Measurements from ENCODE around the gene KLHDC4. TPM values are rescaled to one million over a fixed set of nuclear protein-coding genes. Genes with fewer than 3 reads are reported as not detected.
"Not testable (repeated sequence)": the region's sequence is repeated elsewhere in the genome, so short reads cannot be mapped to it uniquely, and the experiment has no call there.

The KLHDC4 gene
- polyA plus RNA-seq, 2 of the 4 experiments (the other 2 are of a cell fraction), result 25.9 to 37.2 TPM

DNA sequence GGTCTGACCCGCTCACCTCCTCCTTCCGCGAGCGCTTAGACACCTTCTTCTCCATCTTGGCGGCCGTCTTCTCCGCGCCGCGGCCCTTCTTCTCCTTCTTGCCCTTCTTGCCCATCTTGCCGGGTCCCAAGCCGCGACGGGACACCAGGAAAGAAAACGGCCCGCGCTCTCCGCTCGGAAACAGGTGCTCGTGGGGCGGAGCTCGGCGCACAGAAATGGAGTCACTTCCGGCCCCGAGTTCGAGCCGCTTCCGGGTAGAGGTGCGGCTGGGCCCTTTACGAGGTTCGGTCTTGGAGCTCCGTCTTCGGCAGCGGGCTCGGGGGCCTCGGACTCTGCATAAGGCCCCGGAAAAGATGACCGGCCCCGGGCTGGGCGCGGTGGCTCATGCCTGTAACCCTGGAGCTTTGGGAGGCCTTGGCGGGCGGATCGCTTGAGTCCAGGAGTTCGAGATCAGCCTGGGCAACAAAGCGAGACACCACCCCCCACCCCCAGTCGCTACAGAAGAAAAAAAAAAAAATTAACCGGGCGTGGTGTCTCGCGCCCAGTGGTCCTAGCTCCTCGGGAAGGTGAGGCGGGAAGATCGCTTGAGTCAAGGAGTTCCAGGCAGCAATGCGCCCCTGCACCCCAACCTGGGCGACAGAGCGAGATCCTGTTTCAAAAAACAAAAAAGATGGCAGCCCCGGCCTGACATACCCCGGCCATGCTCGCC lies at the start of gene KLHDC4 (continued):
- TF ChIP-seq, protein P1, sequence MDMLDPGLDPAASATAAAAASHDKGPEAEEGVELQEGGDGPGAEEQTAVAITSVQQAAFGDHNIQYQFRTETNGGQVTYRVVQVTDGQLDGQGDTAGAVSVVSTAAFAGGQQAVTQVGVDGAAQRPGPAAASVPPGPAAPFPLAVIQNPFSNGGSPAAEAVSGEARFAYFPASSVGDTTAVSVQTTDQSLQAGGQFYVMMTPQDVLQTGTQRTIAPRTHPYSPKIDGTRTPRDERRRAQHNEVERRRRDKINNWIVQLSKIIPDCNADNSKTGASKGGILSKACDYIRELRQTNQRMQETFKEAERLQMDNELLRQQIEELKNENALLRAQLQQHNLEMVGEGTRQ (IDR thresholded peaks at IDR 0.05), result no peak
- TF ChIP-seq SMC3 (IDR thresholded peaks at IDR 0.05) (no peak), TP53 (CRISPR knock-in tag; IDR thresholded peaks at IDR 0.05) (no peak), HDAC2 (IDR thresholded peaks at IDR 0.05) (peak; percentile 18; the same call in 1 of the 2 replicates)

DNA sequence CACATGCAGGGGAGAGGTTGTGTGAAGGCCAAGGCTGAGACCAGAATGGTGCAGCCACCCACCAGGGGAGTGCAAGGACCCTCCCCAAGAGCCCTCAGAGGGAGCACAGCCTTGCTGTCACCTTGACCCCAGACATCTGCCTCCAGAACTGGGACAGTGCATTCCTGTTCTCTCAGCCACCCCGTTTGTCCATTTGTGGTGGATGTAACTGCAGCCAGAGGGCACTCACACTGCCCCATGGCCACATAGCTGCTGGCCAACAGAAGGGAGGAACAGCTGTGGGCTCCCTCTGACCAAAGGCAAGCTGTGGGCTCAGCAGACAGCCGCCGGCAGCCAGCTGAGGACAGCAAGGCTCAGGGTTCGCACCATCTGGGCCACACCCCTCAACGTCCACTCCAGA lies 49.8 kb upstream of the KLHDC4 start:
- POLR2A ChIA-PET, result interaction anchor here (1.3 to 1.7 kb wide), 2 partner anchors 9 to 13 kb away, joined by 4 to 7 read pairs; no protein-coding TSS in a partner anchor
- CTCF ChIA-PET, result interaction anchor here (0.9 to 30.2 kb wide), 6 partner anchors 8 to 56 kb away, joined by 3 to 417 read pairs (median 4); no protein-coding TSS in a partner anchor
- H3K4me3 ChIP-seq, result no peak overlapping the region
- ATAC-seq (peak; percentile 6 to 10; a peak in 4 of 6 replicates), DNase-seq (ENCODE audit: low read depth in 1 of 2, low spot score in 1 of 2) (no peak), FAIRE-seq (no peak)
- H3K9me3 ChIP-seq, result peaks cover 23% of the 10 kb centered on the region
- 32% methylated on average over 2 of the region's 5 CpGs for WGBS (ENCODE audit: missing lambda C conversion rate)
- H3K4me2 ChIP-seq, result no peak overlapping the region
- no peaks in the 10 kb centered on the region for H3K4me1 ChIP-seq
- peak overlapping the region in 1 of 2 experiments; percentile 42; a peak in 3 of 6 replicates for H3K27ac ChIP-seq
- TF ChIP-seq CHD2 (IDR thresholded peaks at IDR 0.05; ENCODE audit: low read length, partially characterized antibody) (no peak), TFCP2L1 (CRISPR knock-in tag; IDR thresholded peaks at IDR 0.05) (peak; percentile 10; the same call in 1 of the 2 replicates), RAD21 (conservative IDR thresholded peaks at IDR 0.05 in 1 of 2, IDR thresholded peaks at IDR 0.05 in 1 of 2) (0 out of 5 replicates have a peak, but pooled peaks of 1 of the 2 experiments have one; percentile 4), MAFK (IDR thresholded peaks at IDR 0.05; ENCODE audit: partially characterized antibody) (no peak), POLR2AphosphoS2 (conservative IDR thresholded peaks at IDR 0.05; ENCODE audit: low read length) (peak; percentile 88)

DNA sequence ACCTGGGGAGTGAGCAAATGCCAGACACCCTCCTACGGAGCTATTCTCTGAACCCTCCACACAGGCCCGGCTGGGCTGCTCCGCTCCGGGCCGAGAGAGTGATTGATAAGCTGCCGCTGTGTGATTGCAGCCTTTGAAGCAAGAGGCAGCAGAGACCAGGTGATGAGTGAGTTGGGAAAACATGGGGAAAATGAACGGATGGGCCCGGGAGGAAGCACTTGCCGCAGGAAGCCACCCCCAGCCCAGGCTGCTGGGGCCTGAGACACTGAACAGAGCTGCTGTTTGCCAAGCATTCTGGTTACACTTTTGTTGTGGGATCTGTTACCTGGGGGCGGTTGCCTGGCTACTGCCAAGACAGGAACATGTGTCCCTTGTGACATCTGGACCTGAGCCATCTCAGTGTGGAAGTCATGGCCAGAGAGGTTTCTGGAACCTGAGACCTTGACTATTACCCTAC lies 46.4 kb upstream of the KLHDC4 start:
- DNase-seq (ENCODE audit: low read depth in 1 of 2, low spot score in 1 of 2) (no peak), FAIRE-seq (no peak), ATAC-seq (peak in 1 of 2 experiments; percentile 3; a peak in 1 of 6 replicates)
- Histone ChIP-seq H3K27ac (peak overlapping the region; percentile 15 to 50; a peak in 4 of 6 replicates), H3K9me3 (peaks cover 10% of the 10 kb centered on the region), H3K4me3 (no peak overlapping the region), H3K4me2 (no peak overlapping the region), H3K4me1 (peaks cover 27% of the 10 kb centered on the region)
- TF ChIP-seq HOXB5 (CRISPR knock-in tag; IDR thresholded peaks at IDR 0.05), result no peak
- TF ChIP-seq POLR2AphosphoS2 (conservative IDR thresholded peaks at IDR 0.05; ENCODE audit: low read length), result peak; percentile 84; the same call in 1 of the 2 replicates
- ChIA-PET POLR2A (interaction anchor here (2.0 kb wide), 1 partner anchor 22 kb away, joined by 6 read pairs; no protein-coding TSS in a partner anchor), CTCF (interaction anchor here (0.9 to 14.7 kb wide), 3 partner anchors 8 to 31 kb away, joined by 3 to 140 read pairs (median 3); no protein-coding TSS in a partner anchor)
- 94% methylated on average over 10 of the region's 10 CpGs for WGBS (ENCODE audit: missing lambda C conversion rate)

DNA sequence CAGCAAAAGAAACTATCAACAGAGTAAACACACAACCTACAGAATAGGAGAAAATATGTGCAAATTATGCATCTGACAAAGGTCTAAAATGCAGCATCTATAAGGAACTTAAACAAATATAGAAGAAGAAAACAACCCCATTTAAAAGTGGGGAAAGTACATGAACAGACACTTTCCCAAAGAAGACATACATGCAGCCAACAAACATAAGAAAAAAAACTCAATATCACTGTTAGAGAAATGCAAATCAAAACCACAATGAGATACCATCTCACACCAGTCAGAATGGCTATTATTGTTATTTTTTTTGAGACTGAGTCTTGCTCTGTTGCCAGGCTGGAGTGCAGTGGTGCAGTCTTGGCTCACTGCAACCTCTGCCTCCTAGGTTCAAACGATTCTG lies 45.7 kb upstream of the KLHDC4 start:
- not testable (repeated sequence) for DNase-seq (ENCODE audit: low read depth in 1 of 2, low spot score in 1 of 2); H3K4me2 ChIP-seq; H3K9me3 ChIP-seq; FAIRE-seq; ATAC-seq; H3K4me3 ChIP-seq
- H3K27ac ChIP-seq, result peak overlapping the region in 1 of 2 experiments; percentile 56; a peak in 2 of 6 replicates
- H3K4me1 ChIP-seq, result peaks cover 35% of the 10 kb centered on the region
- WGBS (ENCODE audit: missing lambda C conversion rate), result 47% methylated on average over 1 of the region's 1 CpG
- ChIA-PET POLR2A (interaction anchor here (2.0 kb wide), 1 partner anchor 22 kb away, joined by 6 read pairs; no protein-coding TSS in a partner anchor), CTCF (interaction anchor here (0.9 to 14.7 kb wide), 4 partner anchors 9 to 37 kb away, joined by 3 to 140 read pairs (median 3); no protein-coding TSS in a partner anchor)

DNA sequence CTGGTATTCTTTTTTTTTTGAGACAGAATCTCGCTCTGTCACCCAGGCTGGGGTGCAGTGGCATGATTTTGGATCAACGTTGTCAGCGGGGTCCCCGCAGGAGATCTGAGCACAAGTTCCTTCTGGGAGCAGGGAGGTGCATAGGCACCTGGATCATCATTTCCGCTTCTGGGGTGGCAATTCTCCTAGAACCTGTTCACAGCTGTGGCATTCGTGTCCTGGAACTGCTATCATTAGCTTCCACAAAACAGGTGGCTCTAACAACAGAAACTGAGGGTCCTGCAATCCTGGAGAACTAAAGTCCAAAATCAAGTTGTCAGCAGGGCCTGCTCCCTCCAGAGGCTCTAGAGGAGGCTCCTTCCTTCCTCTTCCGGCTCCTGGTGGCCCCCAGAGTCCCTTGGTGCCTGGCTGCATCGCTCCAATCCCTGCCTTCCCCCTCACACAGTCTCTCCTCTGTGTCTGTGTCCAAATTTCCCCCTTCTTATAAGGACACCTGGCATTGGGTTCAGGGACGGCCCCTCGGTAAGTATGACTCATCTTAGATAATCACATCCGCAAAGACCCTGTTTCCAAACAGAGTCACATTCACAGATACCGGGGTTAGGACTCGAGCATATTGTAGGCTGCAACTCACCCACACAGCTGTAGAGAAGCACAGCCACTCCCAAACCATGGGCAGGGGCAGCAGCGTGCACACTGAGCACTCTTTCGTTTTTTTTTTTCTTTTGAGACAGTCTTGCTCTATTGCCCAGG lies 43.5 kb upstream of the KLHDC4 start:
- H3K27ac ChIP-seq, result peak overlapping the region; percentile 92 to 97
- peaks cover 45% of the 10 kb centered on the region for H3K4me1 ChIP-seq
- 63% methylated on average over 15 of the region's 15 CpGs for WGBS (ENCODE audit: missing lambda C conversion rate)
- DNase-seq (ENCODE audit: low read depth in 1 of 2, low spot score in 1 of 2), result no peak
- H3K4me3 ChIP-seq, result no peak overlapping the region
- peak overlapping the region; percentile 27; the same call in 2 of the 3 replicates for H3K4me2 ChIP-seq
- TF ChIP-seq FOSL2 (IDR thresholded peaks at IDR 0.05), result no peak
- peak; percentile 74 for TF ChIP-seq FOSL2 (CRISPR knock-in tag; IDR thresholded peaks at IDR 0.05)
- TF ChIP-seq HDAC2 (IDR thresholded peaks at IDR 0.05), result no peak
- CTCF ChIA-PET, result interaction anchor here (1.4 to 14.7 kb wide), 3 partner anchors 12 to 28 kb away, joined by 5 to 140 read pairs (median 22); no protein-coding TSS in a partner anchor
- no peak for FAIRE-seq
- POLR2A ChIA-PET, result no interaction called here
- ATAC-seq, result no peak
- no peaks in the 10 kb centered on the region for H3K9me3 ChIP-seq
